CD4-positive, alpha-beta memory T cell (primary cell): ENCODE data around the gene ENO4. TPM values are rescaled to one million over a fixed set of nuclear protein-coding genes. Genes with fewer than 3 reads are reported as not detected.

Experiments used
- CTCF ChIA-PET: fragments of 350-600 bp; sonication (Branson Sonifier 250); formaldehyde crosslinking; loops from one replicate; lab custom pipeline; 2021; ENCODE audit warnings: inconsistent platforms; ENCODE audit not compliant: partially characterized antibody; lab: Charles Lee
- POLR2A ChIA-PET: fragments of 350-600 bp; sonication (Branson Sonifier 250); formaldehyde crosslinking; loops from one replicate; lab custom pipeline; 2021; ENCODE audit not compliant: partially characterized antibody; lab: Charles Lee
- DNase-seq, 5 donors: peaks; one replicate each; pipeline versions ENCODE4 v3.0.0 to v3.0.0-alpha.2; 2020 to 2022; ENCODE audit warnings: mixed read lengths in 1 of 5
- H3K27ac ChIP-seq: one replicate; pipeline ENCODE4 v1.7.0; 2013; ENCODE audit warnings: low read depth, low read length
- H3K27me3 ChIP-seq: 2 replicates; pipeline ENCODE4 v1.7.0; 2013; ENCODE audit warnings: mild to moderate bottlenecking, low read length, moderate library complexity; ENCODE audit not compliant: insufficient read depth
- H3K36me3 ChIP-seq: 2 replicates; pipeline ENCODE4 v1.7.0; 2013; ENCODE audit warnings: mild to moderate bottlenecking, low read length, moderate library complexity; ENCODE audit not compliant: insufficient read depth
- H3K4me1 ChIP-seq: 2 replicates; pipeline ENCODE4 v1.7.0; 2013; ENCODE audit warnings: mild to moderate bottlenecking, low read length, moderate library complexity; ENCODE audit not compliant: insufficient read depth
- H3K4me3 ChIP-seq, 2 donors: one replicate each; pipeline ENCODE4 v1.7.0; 2013; ENCODE audit warnings: low read length in 2 of 2, mild to moderate bottlenecking in 1 of 2
- H3K9me3 ChIP-seq, 2 donors: one replicate each; pipeline ENCODE4 v1.7.0; 2013; ENCODE audit warnings: low read length in 2 of 2, control low read depth in 1 of 2; ENCODE audit not compliant: control insufficient read depth in 1 of 2
- H3K27ac Mint-ChIP-seq, 7 donors: one replicate each; pipeline ENCODE4 v1.8.0; 2020 to 2021; ENCODE audit warnings: mixed read lengths in 7 of 7, mild to moderate bottlenecking in 6 of 7, inconsistent platforms in 3 of 7, moderate library complexity in 3 of 7
- H3K27me3 Mint-ChIP-seq, 2 donors: one replicate each; pipeline ENCODE4 v1.8.0; 2020 to 2021; ENCODE audit warnings: mixed read lengths in 2 of 2
- H3K36me3 Mint-ChIP-seq, 2 donors: one replicate each; pipeline ENCODE4 v1.8.0; 2020 to 2021; ENCODE audit warnings: mixed read lengths in 2 of 2, inconsistent platforms in 1 of 2, mild to moderate bottlenecking in 1 of 2
- H3K4me1 Mint-ChIP-seq, 4 donors: one replicate each; pipeline ENCODE4 v1.8.0; 2020 to 2021; ENCODE audit warnings: mixed read lengths in 4 of 4, mild to moderate bottlenecking in 1 of 4
- H3K4me3 Mint-ChIP-seq, 8 donors: one replicate each; pipeline ENCODE4 v1.8.0; 2020 to 2021; ENCODE audit warnings: mixed read lengths in 8 of 8, mild to moderate bottlenecking in 7 of 8, moderate library complexity in 6 of 8, inconsistent platforms in 3 of 8
- H3K9me3 Mint-ChIP-seq, 8 donors: one replicate each; pipeline ENCODE4 v1.8.0; 2020 to 2021; ENCODE audit warnings: mixed read lengths in 8 of 8, mild to moderate bottlenecking in 5 of 8, inconsistent platforms in 3 of 8, moderate library complexity in 1 of 8
- intact Hi-C: fragments of 100-400 bp; cut with micrococcal nuclease; formaldehyde crosslinking; loops from one replicate; pipeline ENCODE4 v1.15.1; 2023
- polyA plus RNA-seq, 2 donors: library from polyadenylated mRNA; unstranded; fragments of 300-500 nt; fragmentation: Illumina TruSeq; gene quantifications; one replicate each; pipeline ENCODE4 v1.2.3, GENCODE V29; 2021
- total RNA-seq, 2 experiments: library from RNA; stranded (reverse); gene quantifications; one replicate each; pipeline ENCODE4 v1.2.3, GENCODE V29; 2021

Gene ENO4
- total and polyA plus RNA-seq, 4 experiments from 2014 or later: not detected

DNA sequence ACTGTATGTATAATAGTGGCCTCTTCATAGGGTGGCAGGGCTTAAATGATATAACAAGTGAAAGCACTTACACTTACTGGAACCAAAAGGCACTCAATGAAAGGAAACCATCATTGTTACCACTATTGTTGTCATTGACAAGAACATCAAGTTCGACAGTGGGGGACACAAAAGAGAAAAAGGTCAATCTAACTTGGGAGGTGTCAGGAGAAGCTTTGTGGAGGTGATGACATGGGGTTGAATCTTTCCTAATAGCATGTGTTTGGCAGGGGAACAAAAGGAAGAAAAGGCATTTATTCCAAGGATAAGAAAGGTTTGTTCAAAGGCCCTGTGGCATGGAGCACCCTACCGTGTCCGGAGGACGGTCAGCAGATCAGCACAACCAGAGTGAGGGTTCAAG lies 18.2 kb upstream of the ENO4 start:
- DNase-seq: no peak
- H3K27me3 Mint-ChIP-seq: peaks cover 5 to 6% of the 10 kb centered on the region in 2 donors
- H3K27ac ChIP-seq: no peak overlapping the region
- no peaks in the 10 kb centered on the region for H3K36me3 ChIP-seq
- intact Hi-C loops: no loop called here
- H3K9me3 ChIP-seq: no peaks in the 10 kb centered on the region
- ChIA-PET POLR2A (no interaction called here), CTCF (no interaction called here)
- no peak overlapping the region for H3K4me3 ChIP-seq
- no peak overlapping the region for H3K4me3 Mint-ChIP-seq
- H3K4me1 Mint-ChIP-seq: no peaks in the 10 kb centered on the region
- H3K27me3 ChIP-seq: no peaks in the 10 kb centered on the region
- H3K36me3 Mint-ChIP-seq: no peaks in the 10 kb centered on the region
- H3K4me1 ChIP-seq: no peaks in the 10 kb centered on the region
- H3K9me3 Mint-ChIP-seq: peaks cover 0 to 2% (median 0%) of the 10 kb centered on the region in 8 donors
- no peak overlapping the region for H3K27ac Mint-ChIP-seq

DNA sequence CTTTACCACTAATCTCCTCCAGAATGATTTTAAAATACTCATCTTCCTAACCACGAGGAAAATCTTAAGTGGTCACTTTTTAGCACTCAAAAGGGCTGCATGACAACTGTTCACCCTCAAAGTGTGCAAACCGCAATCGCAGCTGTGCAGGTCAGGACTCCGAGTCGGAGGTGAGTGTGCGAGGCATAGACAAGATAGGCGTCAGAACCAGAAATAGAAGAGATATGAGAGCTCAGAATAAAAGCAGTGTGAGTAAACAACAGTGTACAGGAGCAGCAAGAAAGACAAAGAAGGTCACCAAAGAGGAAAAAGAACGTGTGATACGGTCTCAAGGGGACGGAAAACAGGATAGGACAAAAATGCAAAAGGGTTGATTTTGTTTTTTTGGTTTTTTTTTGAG lies 17.5 kb upstream of the ENO4 start:
- H3K4me1 ChIP-seq: no peaks in the 10 kb centered on the region
- DNase-seq: no peak
- H3K9me3 ChIP-seq: no peaks in the 10 kb centered on the region
- H3K9me3 Mint-ChIP-seq: peaks cover 0 to 2% (median 0%) of the 10 kb centered on the region in 8 donors
- POLR2A ChIA-PET: no interaction called here
- no peak overlapping the region for H3K4me3 ChIP-seq
- no peaks in the 10 kb centered on the region for H3K36me3 Mint-ChIP-seq
- H3K27ac ChIP-seq: no peak overlapping the region
- CTCF ChIA-PET: no interaction called here
- H3K27me3 ChIP-seq: no peaks in the 10 kb centered on the region
- intact Hi-C loops: no loop called here
- no peak overlapping the region for H3K4me3 Mint-ChIP-seq
- no peak overlapping the region for H3K27ac Mint-ChIP-seq
- no peaks in the 10 kb centered on the region for H3K36me3 ChIP-seq
- no peaks in the 10 kb centered on the region for H3K4me1 Mint-ChIP-seq
- H3K27me3 Mint-ChIP-seq: peaks cover 5 to 6% of the 10 kb centered on the region in 2 donors

DNA sequence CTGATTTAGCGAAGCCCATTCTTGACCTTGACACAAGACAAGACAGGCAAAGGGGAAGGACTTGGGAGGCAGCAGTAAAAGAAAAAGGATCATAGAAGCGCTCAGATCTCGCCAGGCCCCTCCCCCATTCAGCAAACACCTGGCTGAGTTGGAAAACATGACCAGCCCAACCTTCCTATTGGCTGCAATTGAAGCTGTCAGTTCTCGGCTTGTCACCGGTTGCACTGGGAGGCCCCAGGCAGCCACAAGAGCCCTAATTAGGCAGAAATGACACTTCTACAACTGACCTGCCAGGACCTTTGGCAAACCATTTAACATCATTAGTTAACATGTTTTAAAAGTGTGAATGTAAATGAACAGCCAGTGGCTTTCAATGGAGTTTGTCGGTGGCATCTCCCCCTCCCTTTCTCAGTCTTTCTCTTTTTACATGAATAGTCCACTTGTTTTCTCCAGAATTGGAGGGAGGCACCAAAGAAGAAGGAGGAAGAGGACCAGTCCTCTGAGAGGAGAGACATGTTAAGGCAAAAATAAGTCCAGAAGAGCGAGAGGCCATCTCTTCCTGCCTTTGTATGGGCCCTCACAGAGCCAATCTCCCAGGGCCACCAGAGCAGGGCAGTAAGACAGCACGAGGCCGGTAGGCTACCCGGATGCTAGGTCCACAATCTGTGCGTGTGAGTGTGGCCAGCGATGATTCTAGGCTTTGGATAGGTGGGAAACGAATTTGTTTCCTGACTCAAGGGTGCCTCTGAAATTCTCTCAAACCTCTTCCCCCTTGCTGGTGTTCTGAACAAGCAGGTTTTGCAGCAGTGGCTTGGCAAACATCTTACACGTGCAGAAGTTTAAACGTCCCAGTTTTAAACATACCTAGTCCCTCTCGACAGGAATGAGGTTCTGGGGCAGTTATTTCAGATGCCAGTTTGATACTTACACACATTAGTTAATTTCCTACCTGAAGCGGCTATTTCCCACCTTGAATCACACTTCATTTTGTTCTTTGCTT lies 15.0 kb upstream of the ENO4 start:
- Mint-ChIP-seq H3K9me3 (peaks cover 0 to 2% (median 0%) of the 10 kb centered on the region in 8 donors), H3K4me1 (no peaks in the 10 kb centered on the region), H3K4me3 (no peak overlapping the region), H3K36me3 (no peaks in the 10 kb centered on the region), H3K27ac (no peak overlapping the region), H3K27me3 (peaks cover 4 to 5% of the 10 kb centered on the region in 2 donors)
- Histone ChIP-seq H3K36me3 (no peaks in the 10 kb centered on the region), H3K27me3 (no peaks in the 10 kb centered on the region), H3K9me3 (no peaks in the 10 kb centered on the region), H3K27ac (no peak overlapping the region), H3K4me1 (no peaks in the 10 kb centered on the region), H3K4me3 (no peak overlapping the region)
- POLR2A ChIA-PET: no interaction called here
- intact Hi-C loops: no loop called here
- CTCF ChIA-PET: no interaction called here
- no peak for DNase-seq

DNA sequence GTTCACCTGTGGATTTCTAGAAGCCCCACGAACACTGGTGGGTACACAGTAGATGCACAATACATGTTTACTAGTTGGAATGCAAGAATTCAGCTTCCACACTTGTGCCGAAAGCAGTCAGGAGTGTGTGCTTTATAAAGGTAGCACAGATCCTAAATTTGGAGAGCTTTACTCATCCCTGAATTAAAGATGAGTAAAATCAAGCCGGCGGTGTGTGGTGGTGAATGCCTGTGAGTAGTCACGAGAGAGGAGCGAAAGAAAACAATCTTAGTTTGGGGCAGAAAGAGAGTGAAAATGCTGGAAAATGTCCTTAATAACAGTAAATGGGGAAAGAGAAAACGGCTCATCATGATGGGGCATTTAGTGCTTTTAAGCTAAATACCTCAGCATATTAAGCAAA lies 13.6 kb upstream of the ENO4 start:
- ChIA-PET POLR2A (no interaction called here), CTCF (no interaction called here)
- no peaks in the 10 kb centered on the region for H3K4me1 Mint-ChIP-seq

DNA sequence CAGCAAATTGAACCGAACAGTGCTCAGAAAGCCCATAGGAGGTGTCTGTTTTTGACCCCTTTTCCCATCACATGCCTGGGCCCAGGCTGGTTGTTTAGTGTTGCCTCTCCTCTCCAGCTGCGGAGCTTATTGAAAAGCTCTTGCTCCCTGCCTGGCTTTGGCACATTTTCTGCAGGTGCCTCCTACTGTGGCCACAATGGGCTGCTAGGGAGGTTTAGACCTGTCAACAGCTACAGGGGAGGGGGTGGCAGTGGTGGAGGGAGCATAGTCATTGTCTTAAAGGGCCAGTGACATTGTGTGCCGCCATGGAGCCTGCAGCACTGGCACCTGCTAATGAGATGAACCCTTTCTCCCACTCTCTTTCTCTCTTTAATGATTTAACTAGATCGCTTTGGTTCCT lies 13.2 kb upstream of the ENO4 start:
- CTCF ChIA-PET: no interaction called here

More for the DNA sequence above, 13.6 kb upstream of the ENO4 start:
- H3K9me3 Mint-ChIP-seq: peaks cover 0 to 2% (median 0%) of the 10 kb centered on the region in 8 donors
- no peak overlapping the region for H3K4me3 ChIP-seq
- DNase-seq: no peak
- H3K27ac Mint-ChIP-seq: no peak overlapping the region
- H3K4me1 ChIP-seq: no peaks in the 10 kb centered on the region
- H3K27me3 ChIP-seq: no peaks in the 10 kb centered on the region
- H3K27ac ChIP-seq: no peak overlapping the region
- H3K27me3 Mint-ChIP-seq: peaks cover 3 to 4% of the 10 kb centered on the region in 2 donors
- H3K36me3 Mint-ChIP-seq: no peaks in the 10 kb centered on the region
- H3K36me3 ChIP-seq: no peaks in the 10 kb centered on the region
- intact Hi-C loops: no loop called here
- H3K4me3 Mint-ChIP-seq: no peak overlapping the region
- no peaks in the 10 kb centered on the region for H3K9me3 ChIP-seq

DNA sequence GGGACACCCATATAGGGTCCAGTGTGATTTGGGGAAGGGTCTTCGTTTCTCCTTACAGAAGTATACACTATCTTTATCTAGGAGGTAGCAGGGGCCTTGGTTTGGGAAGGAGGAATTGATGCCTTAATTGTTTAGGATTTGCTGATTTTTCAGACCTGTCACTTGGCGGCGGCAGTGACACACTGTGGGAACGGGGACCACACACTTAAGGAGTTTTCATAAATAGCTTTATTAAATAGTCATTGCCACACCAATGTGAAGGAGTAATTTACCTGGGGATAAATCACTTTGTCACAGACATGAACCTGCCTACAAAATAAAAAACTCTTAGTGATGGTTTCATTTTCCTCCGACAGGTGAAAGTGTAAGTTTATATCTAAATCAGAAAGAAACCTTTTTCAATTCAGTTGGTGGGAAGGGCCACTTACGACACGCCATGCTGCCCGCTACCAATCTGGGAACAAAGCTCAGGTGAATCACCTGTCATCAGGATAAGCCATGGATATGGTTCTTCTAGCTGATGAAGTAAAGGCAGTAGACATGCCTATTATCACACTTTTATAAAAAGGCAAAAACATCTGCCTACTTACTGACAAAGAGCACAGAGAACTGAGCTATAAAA lies 12.3 kb upstream of the ENO4 start:
- peaks cover 0 to 2% of the 10 kb centered on the region in 2 donors for H3K27me3 Mint-ChIP-seq
- Histone ChIP-seq H3K27me3 (no peaks in the 10 kb centered on the region), H3K9me3 (no peaks in the 10 kb centered on the region), H3K36me3 (no peaks in the 10 kb centered on the region), H3K4me1 (no peaks in the 10 kb centered on the region), H3K4me3 (no peak overlapping the region), H3K27ac (no peak overlapping the region)
- H3K27ac Mint-ChIP-seq: no peak overlapping the region
- intact Hi-C loops: no loop called here
- H3K4me3 Mint-ChIP-seq: no peak overlapping the region
- POLR2A ChIA-PET: no interaction called here
- H3K4me1 Mint-ChIP-seq: no peaks in the 10 kb centered on the region
- no peaks in the 10 kb centered on the region for H3K36me3 Mint-ChIP-seq
- H3K9me3 Mint-ChIP-seq: peaks cover 0 to 2% (median 0%) of the 10 kb centered on the region in 8 donors
- CTCF ChIA-PET: interaction anchor here (0.9 kb wide), 1 partner anchor 338 kb away, joined by 4 read pairs; no protein-coding TSS in a partner anchor
- DNase-seq: no peak

More for the DNA sequence above, 13.2 kb upstream of the ENO4 start:
- Mint-ChIP-seq H3K9me3 (peaks cover 0 to 2% (median 0%) of the 10 kb centered on the region in 8 donors), H3K27ac (no peak overlapping the region), H3K27me3 (peaks cover under 1 to 4% of the 10 kb centered on the region in 2 donors), H3K4me1 (no peaks in the 10 kb centered on the region), H3K4me3 (no peak overlapping the region), H3K36me3 (no peaks in the 10 kb centered on the region)
- Histone ChIP-seq H3K27ac (no peak overlapping the region), H3K9me3 (no peaks in the 10 kb centered on the region), H3K27me3 (no peaks in the 10 kb centered on the region), H3K4me1 (no peaks in the 10 kb centered on the region), H3K36me3 (no peaks in the 10 kb centered on the region), H3K4me3 (no peak overlapping the region)
- no peak for DNase-seq
- POLR2A ChIA-PET: no interaction called here
- intact Hi-C loops: no loop called here

DNA sequence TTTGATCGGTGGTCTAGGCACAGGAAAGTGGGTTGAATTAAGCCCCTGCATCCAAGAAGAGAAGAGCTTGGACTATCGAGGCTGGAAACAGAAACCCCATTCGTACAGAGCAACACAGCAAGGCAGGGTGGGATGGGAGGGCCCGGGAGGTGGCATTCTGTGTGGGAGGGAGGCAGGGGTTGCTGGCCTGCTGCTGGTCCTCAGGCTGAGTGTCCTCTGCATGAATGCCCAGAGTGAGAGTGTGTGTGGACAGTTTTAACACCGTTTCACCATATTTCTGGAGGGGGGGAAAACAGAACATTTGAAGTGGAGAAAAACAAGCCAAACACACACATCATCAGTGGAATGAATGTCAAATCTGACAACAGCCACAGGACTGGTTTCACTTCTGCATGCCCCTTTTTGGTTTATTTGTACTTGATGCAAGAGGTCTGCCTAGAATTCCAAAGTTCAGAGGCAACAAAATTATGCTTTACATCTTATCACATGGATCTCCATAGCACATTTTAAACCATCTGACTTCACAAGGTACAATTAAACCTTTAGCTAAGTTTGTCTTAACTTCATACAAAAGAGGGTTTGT lies 11.1 kb upstream of the ENO4 start:
- no peaks in the 10 kb centered on the region for H3K4me1 ChIP-seq
- no peak overlapping the region for H3K27ac Mint-ChIP-seq
- ChIA-PET CTCF (no interaction called here), POLR2A (no interaction called here)
- intact Hi-C loops: no loop called here
- no peaks in the 10 kb centered on the region for H3K4me1 Mint-ChIP-seq
- no peaks in the 10 kb centered on the region for H3K36me3 ChIP-seq
- H3K9me3 ChIP-seq: no peaks in the 10 kb centered on the region
- H3K4me3 ChIP-seq: no peak overlapping the region
- H3K27me3 ChIP-seq: no peaks in the 10 kb centered on the region
- peaks cover 0 to 2% of the 10 kb centered on the region in 2 donors for H3K27me3 Mint-ChIP-seq
- H3K4me3 Mint-ChIP-seq: no peak overlapping the region
- H3K9me3 Mint-ChIP-seq: peaks cover 0 to 2% (median 0%) of the 10 kb centered on the region in 8 donors
- H3K27ac ChIP-seq: no peak overlapping the region
- no peaks in the 10 kb centered on the region for H3K36me3 Mint-ChIP-seq
- no peak for DNase-seq
